HepG2 (cell line): ENCODE results near the gene ABAT. TPM values are rescaled to one million over a fixed set of nuclear protein-coding genes. Genes with fewer than 3 reads are reported as not detected.

ENCODE experiments used
- ATF4 ChIP-seq, 2 experiments: fragments of 450-650 bp in 1 of 2; sonication (generic) in 1 of 2; formaldehyde crosslinking; IDR thresholded peaks; 2 replicates each; pipeline versions ENCODE4 v1.5.0 to v1.8.0; 2020 to 2022; ENCODE audit warnings: mild to moderate bottlenecking in 1 of 2, missing genetic modification reagents in 1 of 2
- CSRNP2 ChIP-seq: sonication (generic); formaldehyde crosslinking; conservative IDR thresholded peaks from 2 replicates; pipeline ENCODE4 v1.8.0; 2022; ENCODE audit warnings: low read depth, missing genetic modification reagents
- GLMP ChIP-seq: sonication (generic); formaldehyde crosslinking; IDR thresholded peaks from 2 replicates; pipeline ENCODE4 v1.9.0; 2021; ENCODE audit warnings: missing genetic modification reagents, mild to moderate bottlenecking, borderline replicate concordance
- HOXA7 ChIP-seq: sonication (generic); formaldehyde crosslinking; IDR thresholded peaks from 2 replicates; pipeline ENCODE4 v1.8.1; 2022; ENCODE audit warnings: mild to moderate bottlenecking, missing genetic modification reagents, moderate library complexity
- NFRKB ChIP-seq: fragments of 450-650 bp; IDR thresholded peaks from 2 replicates; pipeline ENCODE4 v1.6.1; 2017
- SAP130 ChIP-seq: IDR thresholded peaks from 2 replicates; pipeline ENCODE4 v1.6.1; 2016; ENCODE audit warnings: low read depth
- TEAD2 ChIP-seq: sonication (generic); formaldehyde crosslinking; IDR thresholded peaks from 2 replicates; pipeline ENCODE4 v1.9.0; 2021; ENCODE audit warnings: missing genetic modification reagents
- YEATS2 ChIP-seq: sonication (generic); formaldehyde crosslinking; IDR thresholded peaks from 2 replicates; pipeline ENCODE4 v1.4.0; 2020; ENCODE audit warnings: missing genetic modification reagents, borderline replicate concordance
- ZBTB8A ChIP-seq: sonication (generic); formaldehyde crosslinking; IDR thresholded peaks from 2 replicates; pipeline ENCODE4 v1.4.0; 2020; ENCODE audit warnings: mild to moderate bottlenecking, low read depth, missing genetic modification reagents, borderline replicate concordance
- ZFX ChIP-seq: sonication (generic); formaldehyde crosslinking; IDR thresholded peaks from 2 replicates; pipeline ENCODE4 v1.4.0; 2020; ENCODE audit warnings: mild to moderate bottlenecking, low read depth, missing genetic modification reagents, moderate library complexity
- ZFYVE20 ChIP-seq: sonication (generic); formaldehyde crosslinking; IDR thresholded peaks from 2 replicates; pipeline ENCODE4 v1.8.0; 2023; ENCODE audit warnings: low read depth, mild to moderate bottlenecking, moderate library complexity, missing genetic modification reagents, borderline replicate concordance
- ZNF343 ChIP-seq: sonication (generic); formaldehyde crosslinking; IDR thresholded peaks from 2 replicates; pipeline ENCODE4 v1.4.0; 2020; ENCODE audit warnings: mild to moderate bottlenecking, missing genetic modification reagents
- polyA plus RNA-seq, 8 experiments: library from polyadenylated mRNA; depleted of rRNA in 3 of 8; stranded (reverse) in 7 of 8; unstranded in 1 of 8; fragments of >200 nt; fragmentation: Illumina TruSeq in 4 of 8; extraction: Trizol in 4 of 8; gene quantifications; 2 replicates each; pipeline versions ENCODE4 v1.2.1 to v1.2.3, GENCODE V29; 2011 to 2016; ENCODE audit warnings: low read depth in 4 of 8, missing spikeins in 1 of 8, mixed read lengths in 1 of 8; ENCODE audit not compliant: insufficient read depth in 1 of 8
- total RNA-seq, 5 experiments: library from RNA; depleted of rRNA; stranded (reverse); fragments of >200 nt; fragmentation: Illumina TruSeq; extraction: Trizol; gene quantifications; 2 replicates each; pipeline ENCODE4 v1.2.3, GENCODE V29; 2016; ENCODE audit warnings: low read depth in 1 of 5
- TF ChIP-seq, protein P1 (sequence below): sonication (generic); formaldehyde crosslinking; IDR thresholded peaks from 2 replicates; pipeline ENCODE4 v1.8.0; 2022; ENCODE audit warnings: missing genetic modification reagents, mild to moderate bottlenecking, inconsistent platforms, borderline replicate concordance
- TF ChIP-seq, protein P2 (sequence below): conservative IDR thresholded peaks from 2 replicates; pipeline ENCODE4 v1.6.1; 2018; ENCODE audit warnings: missing genetic modification reagents
- TF ChIP-seq, protein P3 (sequence below): sonication (generic); formaldehyde crosslinking; IDR thresholded peaks from 2 replicates; pipeline ENCODE4 v1.5.0; 2020; ENCODE audit warnings: missing genetic modification reagents
- TF ChIP-seq, protein P4 (sequence below): sonication (generic); formaldehyde crosslinking; IDR thresholded peaks from 2 replicates; pipeline ENCODE4 v1.8.0; 2022; ENCODE audit warnings: missing genetic modification reagents, low read depth, mild to moderate bottlenecking, borderline replicate concordance

Gene ABAT
- total and polyA plus RNA-seq, 2 of the 13 experiments (the other 11 are each of a cell fraction or from before 2014, with no cell fraction given) = 47.6 to 97.3 TPM

DNA sequence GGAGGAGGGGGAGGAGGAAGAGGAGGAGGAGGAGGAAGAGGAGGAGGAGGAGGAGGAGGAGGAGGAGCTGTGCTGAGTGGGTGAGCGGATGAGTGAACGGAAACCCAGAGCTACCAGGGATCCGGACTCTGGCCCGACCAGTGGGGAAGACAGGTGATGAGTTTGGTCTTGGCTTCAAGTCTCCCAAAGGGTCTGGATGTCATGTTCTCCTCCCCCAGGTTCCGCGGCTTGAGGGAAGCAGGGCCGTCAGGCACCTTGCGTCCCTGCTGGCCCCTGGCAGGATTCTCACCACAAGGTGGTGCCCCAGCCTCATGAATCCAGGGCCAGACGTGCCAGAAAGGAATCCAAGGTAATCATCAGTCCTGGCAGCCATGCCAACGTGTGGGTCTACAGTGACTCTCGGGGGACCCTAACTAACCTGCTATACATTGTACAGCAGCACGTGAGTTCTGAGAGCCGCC is 13.5 kb upstream of the ABAT start (continued):
- TF ChIP-seq ZFYVE20 (CRISPR knock-in tag) (no peak), ZFX (CRISPR knock-in tag) (no peak), SAP130 (CRISPR knock-in tag) (peak; percentile 27; the same call in 1 of the 2 replicates), TEAD2 (CRISPR knock-in tag) (no peak), CSRNP2 (no peak), NFRKB (no peak), ZBTB8A (CRISPR knock-in tag) (no peak), ZNF343 (CRISPR knock-in tag) (no peak), YEATS2 (CRISPR knock-in tag) (no peak), GLMP (CRISPR knock-in tag) (no peak), ATF4 (CRISPR knock-in tag; IDR thresholded peaks at IDR 0.05) (no peak), HOXA7 (CRISPR knock-in tag) (no peak)
- TF ChIP-seq, protein P1, sequence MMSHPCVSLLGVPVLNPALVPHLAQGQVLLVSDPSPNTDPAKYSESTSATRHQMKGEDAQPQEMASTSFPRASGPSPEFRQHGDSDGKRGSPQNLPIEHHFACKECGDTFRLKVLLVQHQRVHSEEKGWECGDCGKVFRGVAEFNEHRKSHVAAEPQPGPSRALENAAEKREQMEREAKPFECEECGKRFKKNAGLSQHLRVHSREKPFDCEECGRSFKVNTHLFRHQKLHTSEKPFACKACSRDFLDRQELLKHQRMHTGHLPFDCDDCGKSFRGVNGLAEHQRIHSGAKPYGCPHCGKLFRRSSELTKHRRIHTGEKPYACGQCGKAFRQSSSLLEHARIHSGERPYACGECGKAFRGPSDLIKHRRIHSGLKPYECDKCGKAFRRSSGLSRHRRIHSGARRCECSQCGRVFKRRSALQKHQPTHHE = no peak
- TF ChIP-seq, protein P2, sequence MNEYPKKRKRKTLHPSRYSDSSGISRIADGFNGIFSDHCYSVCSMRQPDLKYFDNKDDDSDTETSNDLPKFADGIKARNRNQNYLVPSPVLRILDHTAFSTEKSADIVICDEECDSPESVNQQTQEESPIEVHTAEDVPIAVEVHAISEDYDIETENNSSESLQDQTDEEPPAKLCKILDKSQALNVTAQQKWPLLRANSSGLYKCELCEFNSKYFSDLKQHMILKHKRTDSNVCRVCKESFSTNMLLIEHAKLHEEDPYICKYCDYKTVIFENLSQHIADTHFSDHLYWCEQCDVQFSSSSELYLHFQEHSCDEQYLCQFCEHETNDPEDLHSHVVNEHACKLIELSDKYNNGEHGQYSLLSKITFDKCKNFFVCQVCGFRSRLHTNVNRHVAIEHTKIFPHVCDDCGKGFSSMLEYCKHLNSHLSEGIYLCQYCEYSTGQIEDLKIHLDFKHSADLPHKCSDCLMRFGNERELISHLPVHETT (CRISPR knock-in tag) = no peak
- TF ChIP-seq, protein P3, sequence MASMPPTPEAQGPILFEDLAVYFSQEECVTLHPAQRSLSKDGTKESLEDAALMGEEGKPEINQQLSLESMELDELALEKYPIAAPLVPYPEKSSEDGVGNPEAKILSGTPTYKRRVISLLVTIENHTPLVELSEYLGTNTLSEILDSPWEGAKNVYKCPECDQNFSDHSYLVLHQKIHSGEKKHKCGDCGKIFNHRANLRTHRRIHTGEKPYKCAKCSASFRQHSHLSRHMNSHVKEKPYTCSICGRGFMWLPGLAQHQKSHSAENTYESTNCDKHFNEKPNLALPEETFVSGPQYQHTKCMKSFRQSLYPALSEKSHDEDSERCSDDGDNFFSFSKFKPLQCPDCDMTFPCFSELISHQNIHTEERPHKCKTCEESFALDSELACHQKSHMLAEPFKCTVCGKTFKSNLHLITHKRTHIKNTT (CRISPR knock-in tag) = no peak
- TF ChIP-seq, protein P4, sequence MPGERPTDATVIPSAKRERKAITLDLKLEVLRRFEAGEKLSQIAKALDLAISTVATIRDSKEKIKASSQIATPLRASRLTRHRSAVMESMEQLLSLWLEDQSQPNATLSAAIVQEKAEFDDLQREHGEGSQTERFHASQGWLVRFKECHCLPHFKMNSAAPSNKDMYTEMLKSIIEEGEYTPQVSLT (CRISPR knock-in tag) = no peak
